GM12878 (cell line): ENCODE measurements around the gene SORCS2. TPM values are rescaled to one million over a fixed set of nuclear protein-coding genes. Genes with fewer than 3 reads are reported as not detected.

Experiments used
- ATAC-seq: fragments of 200-7000 bp; cut with Tn5 transposase; 3 replicates; pipeline ENCODE4 v1.9.1; 2020; ENCODE audit warnings: mild to moderate bottlenecking, moderate library complexity
- BruUV-seq: library from RNA; stranded (reverse); fragments of 400-500 nt; replicated peaks from 2 replicates; lab custom pipeline; 2021; lab: Mats Ljungman, UMichigan
- CTCF ChIA-PET: fragments of 300-600 bp; sonication (Branson Sonifier 250); formaldehyde crosslinking; extraction: SDS; loops from one replicate; lab custom pipeline; 2021; ENCODE audit warnings: inconsistent platforms; lab: Yijun Ruan, JAX
- POLR2A ChIA-PET: fragments of 350-600 bp; formaldehyde crosslinking; extraction: SDS; loops from one replicate; lab custom pipeline; 2021; ENCODE audit warnings: inconsistent platforms; lab: Charles Lee
- RAD21 ChIA-PET: fragments of 300-600 bp; sonication (Branson Sonifier 250); formaldehyde crosslinking; loops from one replicate; lab custom pipeline; 2023; ENCODE audit warnings: antibody characterized with exemption; ENCODE audit not compliant: unreplicated experiment; lab: Charles Lee
- SMC1A ChIA-PET: fragments of 300-600 bp; sonication (Branson Sonifier 250); formaldehyde crosslinking; loops from one replicate; lab custom pipeline; 2023; ENCODE audit not compliant: unreplicated experiment, uncharacterized antibody; lab: Charles Lee
- DNase-seq: peaks from one replicate; pipeline ENCODE4 v3.0.0-alpha.2; 2011; ENCODE audit warnings: low read depth, low spot score
- FAIRE-seq: peaks from 3 replicates; lab custom pipeline; 2011; peaks lifted over from hg19 to GRCh38; lab: Jason Lieb, UNC
- H2AFZ ChIP-seq: 2 replicates; pipeline ENCODE4 v1.6.0; 2011; ENCODE audit warnings: low read depth, low read length, control low read depth; ENCODE audit not compliant: control insufficient read depth
- H3K27ac ChIP-seq: 2 replicates; pipeline ENCODE4 v1.5.1; 2011; ENCODE audit warnings: control low read depth; ENCODE audit not compliant: control insufficient read depth, insufficient read depth
- H3K27me3 ChIP-seq, 2 experiments: replicated peaks in 1 of 2; 2 replicates each; pipeline versions ENCODE4 v1.6.0 to v1.6.1; 2011; ENCODE audit warnings: low read length in 1 of 2; ENCODE audit not compliant: control insufficient read depth in 2 of 2, insufficient read depth in 2 of 2
- H3K36me3 ChIP-seq, 2 experiments: 2 replicates each; pipeline ENCODE4 v1.5.1; 2011; ENCODE audit warnings: low read length in 1 of 2; ENCODE audit not compliant: control insufficient read depth in 2 of 2, insufficient read depth in 2 of 2
- H3K4me1 ChIP-seq: 2 replicates; pipeline ENCODE4 v1.6.1; 2011; ENCODE audit warnings: mild to moderate bottlenecking, low read length, moderate library complexity, mixed read lengths; ENCODE audit not compliant: control insufficient read depth, insufficient read depth
- H3K4me2 ChIP-seq: 2 replicates; pipeline ENCODE4 v1.6.0; 2011; ENCODE audit warnings: control low read depth; ENCODE audit not compliant: control insufficient read depth, insufficient read depth
- H3K4me3 ChIP-seq: fragments of 200-600 bp; sonication (generic); 2 replicates; pipeline ENCODE4 v1.5.1; 2016
- H3K79me2 ChIP-seq: 2 replicates; pipeline ENCODE4 v1.6.0; 2011; ENCODE audit warnings: low read length; ENCODE audit not compliant: control insufficient read depth, insufficient read depth
- H3K9ac ChIP-seq: 2 replicates; pipeline ENCODE4 v1.8.0; 2011; ENCODE audit warnings: low read length, control low read depth, mixed read lengths; ENCODE audit not compliant: control insufficient read depth, insufficient read depth
- H3K9me3 ChIP-seq: replicated peaks from 3 replicates; pipeline ENCODE4 v1.5.1; 2011; ENCODE audit warnings: mild to moderate bottlenecking, low read length; ENCODE audit not compliant: control insufficient read depth, insufficient read depth
- H4K20me1 ChIP-seq: 2 replicates; pipeline ENCODE4 v1.6.0; 2011; ENCODE audit not compliant: control insufficient read depth, insufficient read depth
- ATF2 ChIP-seq: IDR thresholded peaks from 2 replicates; pipeline ENCODE4 v1.6.1; 2012; ENCODE audit warnings: low read length, inconsistent platforms
- CTCF ChIP-seq, 3 experiments: IDR thresholded peaks in 2 of 3; conservative IDR thresholded peaks in 1 of 3; 2 replicates each; pipeline ENCODE4 v1.5.1; 2011; ENCODE audit warnings: low read depth in 3 of 3, low read length in 3 of 3, mild to moderate bottlenecking in 3 of 3, control low read depth in 2 of 3, moderate library complexity in 2 of 3, inconsistent platforms in 1 of 3, mixed read lengths in 1 of 3; ENCODE audit not compliant: control insufficient read depth in 2 of 3, insufficient read depth in 1 of 3; ENCODE audit errors: extremely low read depth in 1 of 3
- DPF2 ChIP-seq: fragments of 450-650 bp; IDR thresholded peaks from 2 replicates; pipeline ENCODE4 v1.6.1; 2017; ENCODE audit warnings: mild to moderate bottlenecking
- EGR1 ChIP-seq, 2 experiments: IDR thresholded peaks; 1 replicate in 1 of 2; 2 replicates in 1 of 2; pipeline ENCODE4 v1.6.1; 2011 to 2012; ENCODE audit warnings: low read depth in 2 of 2, low read length in 2 of 2, borderline replicate concordance in 1 of 2, mild to moderate bottlenecking in 1 of 2, moderate library complexity in 1 of 2
- ETV6 ChIP-seq, 2 experiments: fragments of 450-650 bp in 1 of 2; IDR thresholded peaks in 1 of 2; conservative IDR thresholded peaks in 1 of 2; 2 replicates each; pipeline ENCODE4 v1.6.1; 2014; ENCODE audit warnings: antibody characterized with exemption in 1 of 2, borderline replicate concordance in 1 of 2, low read depth in 1 of 2, mild to moderate bottlenecking in 1 of 2, moderate library complexity in 1 of 2
- FOS ChIP-seq: IDR thresholded peaks from 3 replicates; pipeline ENCODE4 v1.6.1; 2011; ENCODE audit warnings: borderline replicate concordance; ENCODE audit not compliant: insufficient read length; ENCODE audit errors: extremely low read depth
- HDGF ChIP-seq: fragments of 450-650 bp; IDR thresholded peaks from 2 replicates; pipeline ENCODE4 v1.6.1; 2016; ENCODE audit warnings: antibody characterized with exemption
- KAT2A ChIP-seq: conservative IDR thresholded peaks from 2 replicates; pipeline ENCODE4 v1.6.1; 2011; ENCODE audit warnings: low read depth, low read length; ENCODE audit not compliant: control insufficient read depth
- MEF2B ChIP-seq: fragments of 450-650 bp; IDR thresholded peaks from 2 replicates; pipeline ENCODE4 v1.6.1; 2018; ENCODE audit warnings: mild to moderate bottlenecking, moderate library complexity; ENCODE audit not compliant: partially characterized antibody, poor library complexity, severe bottlenecking
- MTA3 ChIP-seq: IDR thresholded peaks from 2 replicates; pipeline ENCODE4 v1.6.1; 2012; ENCODE audit warnings: low read length, inconsistent platforms, borderline replicate concordance
- NR2C2 ChIP-seq: IDR thresholded peaks from 2 replicates; pipeline ENCODE4 v1.6.1; 2011; ENCODE audit warnings: borderline replicate concordance, low read depth; ENCODE audit not compliant: control insufficient read depth, insufficient read length
- PKNOX1 ChIP-seq: fragments of 450-650 bp; IDR thresholded peaks from 2 replicates; pipeline ENCODE4 v1.6.1; 2016; ENCODE audit warnings: mild to moderate bottlenecking
- RBBP5 ChIP-seq: fragments of 200-600 bp; sonication (generic); conservative IDR thresholded peaks from 2 replicates; pipeline ENCODE4 v1.6.1; 2016
- SIX5 ChIP-seq: IDR thresholded peaks from 2 replicates; pipeline ENCODE4 v1.6.1; 2011; ENCODE audit warnings: mild to moderate bottlenecking, low read depth, low read length, moderate library complexity; ENCODE audit not compliant: severe bottlenecking
- SMAD5 ChIP-seq: IDR thresholded peaks from 2 replicates; pipeline ENCODE4 v1.6.1; 2016; ENCODE audit warnings: antibody characterized with exemption, low read depth
- SPI1 ChIP-seq: IDR thresholded peaks from 2 replicates; pipeline ENCODE4 v1.6.1; 2011; ENCODE audit warnings: low read depth, mild to moderate bottlenecking, low read length, moderate library complexity, borderline replicate concordance; ENCODE audit not compliant: insufficient read depth
- STAT3 ChIP-seq: IDR thresholded peaks from 2 replicates; pipeline ENCODE4 v1.6.1; 2011; ENCODE audit warnings: low read depth, low read length, improper control_type of control experiment
- TBL1XR1 ChIP-seq: IDR thresholded peaks from 2 replicates; pipeline ENCODE4 v1.6.1; 2012; ENCODE audit warnings: low read depth, low read length, improper control_type of control experiment
- TCF7 ChIP-seq: IDR thresholded peaks from 2 replicates; pipeline ENCODE4 v1.6.1; 2014; ENCODE audit warnings: antibody characterized with exemption, borderline replicate concordance
- WGBS: methylation state at CpG from one replicate; pipeline ENCODE4 v1.1.6; 2016; ENCODE audit warnings: low lambda C conversion rate; ENCODE audit not compliant: insufficient replicate concordance, insufficient coverage; ENCODE audit errors: missing lambda C conversion rate; 5-methylcytosine and 5-hydroxymethylcytosine counted together
- in situ Hi-C: fragments of 300-500 bp; cut with MboI; formaldehyde crosslinking; loops from 9 replicates; pipeline ENCODE4 v1.14.3; 2018; ENCODE audit warnings: mixed read lengths
- intact Hi-C: fragments of 100-400 bp; cut with micrococcal nuclease; formaldehyde crosslinking; loops from one replicate; pipeline ENCODE4 v1.14.2; 2022; ENCODE audit not compliant: unreplicated experiment
- polyA plus RNA-seq, 11 experiments: library from polyadenylated mRNA; depleted of rRNA in 4 of 11; unstranded in 6 of 11; stranded (reverse) in 5 of 11; fragments of >200 nt; fragmentation: Nextera tagmentation in 4 of 11; fragmentation: Illumina TruSeq in 1 of 11; extraction: Ambion mirVana in 4 of 11; extraction: Trizol in 1 of 11; gene quantifications; 1 replicate in 1 of 11; 2 replicates in 10 of 11; pipeline versions ENCODE4 v1.2.1 to v1.2.3, GENCODE V29; 2011 to 2016; ENCODE audit warnings: inconsistent platforms in 2 of 11, missing spikeins in 2 of 11, low read depth in 1 of 11
- total RNA-seq, 4 experiments: library from RNA; depleted of rRNA in 3 of 4; stranded (reverse); fragments of >200 nt in 3 of 4; fragmentation: Illumina TruSeq in 1 of 4; extraction: Trizol in 1 of 4; gene quantifications; 2 replicates each; pipeline versions ENCODE4 v1.2.1 to v1.2.3, GENCODE V29; 2013 to 2021

The SORCS2 gene
- total and polyA plus RNA-seq, 10 of the 15 experiments (the other 5 are each of a cell fraction or from before 2014, with no cell fraction given), result 0.01 to 0.15 (median 0.05) TPM; not detected in 5

- CTCF ChIA-PET, result no interaction called here
- Histone ChIP-seq H3K9me3 (no peaks in the 10 kb centered on the region), H3K27ac (no peak overlapping the region), H3K4me3 (no peak overlapping the region), H3K4me1 (peaks cover 15% of the 10 kb centered on the region), H2AFZ (no peak overlapping the region), H3K27me3 (no peaks in the 10 kb centered on the region; a peak in 2 of 4 replicates), H3K79me2 (no peaks in the 10 kb centered on the region), H4K20me1 (no peaks in the 10 kb centered on the region), H3K36me3 (no peaks in the 10 kb centered on the region), H3K9ac (no peak overlapping the region), H3K4me2 (no peak overlapping the region)
- no TSS peak for BruUV-seq
- in situ Hi-C loops (no loop called here), intact Hi-C loops (no loop called here)
- DNase-seq, result no peak
- POLR2A ChIA-PET, result no interaction called here
- WGBS, result 27% methylated on average over 10 of the region's 10 CpGs
- SMC1A ChIA-PET, result no interaction called here
- RAD21 ChIA-PET, result no interaction called here
- no peak for FAIRE-seq
- no peak for ATAC-seq
- no peak for TF ChIP-seq FOS
- no peak for TF ChIP-seq DPF2
- no peak for TF ChIP-seq ATF2
- TF ChIP-seq TCF7, result no peak
- no peak for TF ChIP-seq SMAD5
- TF ChIP-seq HDGF, result no peak
- no peak for TF ChIP-seq STAT3
- no peak for TF ChIP-seq EGR1 (IDR thresholded peaks at IDR 0.05; ENCODE audit: borderline replicate concordance in 1 of 2, low read depth in 2 of 2, low read length in 2 of 2)
- TF ChIP-seq SIX5, result no peak
- no peak for TF ChIP-seq SPI1
- TF ChIP-seq RBBP5, result no peak
- no peak for TF ChIP-seq MEF2B
- no peak for TF ChIP-seq TBL1XR1
- TF ChIP-seq PKNOX1, result no peak
- TF ChIP-seq MTA3, result no peak
- no peak for TF ChIP-seq KAT2A
- TF ChIP-seq ETV6 (conservative IDR thresholded peaks at IDR 0.05 in 1 of 2, IDR thresholded peaks at IDR 0.05 in 1 of 2; ENCODE audit: borderline replicate concordance in 1 of 2, low read depth in 1 of 2), result no peak
- no peak for TF ChIP-seq NR2C2
- no peak for TF ChIP-seq CTCF (IDR thresholded peaks at IDR 0.05 in 2 of 3, conservative IDR thresholded peaks at IDR 0.05 in 1 of 3; ENCODE audit: control insufficient read depth in 2 of 3, extremely low read depth in 1 of 3, insufficient read depth in 1 of 3, low read depth in 3 of 3, low read length in 3 of 3)
Measured at GRCh38 chr4:7786040-7786439, 593.7 kb downstream of the SORCS2 start.
